HepG2 (cell line): ENCODE data around the gene CA14. TPM values are rescaled to one million over a fixed set of nuclear protein-coding genes. Genes with fewer than 3 reads are reported as not detected.

Experiments used
- CHCHD3 ChIP-seq: sonication (generic); formaldehyde crosslinking; IDR thresholded peaks from 2 replicates; pipeline ENCODE4 v1.8.0; 2022; ENCODE audit warnings: mild to moderate bottlenecking, missing genetic modification reagents, moderate library complexity
- FOXK1 ChIP-seq: sonication (generic); formaldehyde crosslinking; IDR thresholded peaks from 2 replicates; pipeline ENCODE4 v1.4.0; 2020; ENCODE audit warnings: low read depth, missing genetic modification reagents, borderline replicate concordance
- HMGXB3 ChIP-seq: sonication (generic); formaldehyde crosslinking; IDR thresholded peaks from 2 replicates; pipeline ENCODE4 v1.4.0; 2020; ENCODE audit warnings: missing genetic modification reagents, borderline replicate concordance
- MED13 ChIP-seq: sonication (generic); formaldehyde crosslinking; IDR thresholded peaks from 2 replicates; pipeline ENCODE4 v1.5.0; 2020; ENCODE audit warnings: missing genetic modification reagents
- MLXIP ChIP-seq: sonication (generic); formaldehyde crosslinking; IDR thresholded peaks from 2 replicates; pipeline ENCODE4 v1.9.0; 2021; ENCODE audit warnings: missing genetic modification reagents, borderline replicate concordance
- MTF2 ChIP-seq: sonication (generic); formaldehyde crosslinking; IDR thresholded peaks from 2 replicates; pipeline ENCODE4 v1.5.0; 2020; ENCODE audit warnings: missing genetic modification reagents, borderline replicate concordance
- NCOR1 ChIP-seq: fragments of 200-600 bp; sonication (generic); IDR thresholded peaks from 2 replicates; pipeline ENCODE4 v1.7.0; 2017; ENCODE audit warnings: antibody characterized with exemption, low read length, borderline replicate concordance
- NFE2 ChIP-seq: sonication (generic); formaldehyde crosslinking; IDR thresholded peaks from 2 replicates; pipeline ENCODE4 v1.4.0; 2020; ENCODE audit warnings: missing genetic modification reagents
- NR0B2 ChIP-seq: sonication (generic); formaldehyde crosslinking; IDR thresholded peaks from 2 replicates; pipeline ENCODE4 v1.4.0; 2020; ENCODE audit warnings: mild to moderate bottlenecking, missing genetic modification reagents
- PHF5A ChIP-seq: IDR thresholded peaks from one replicate; pipeline ENCODE4 v1.6.1; 2018; ENCODE audit warnings: low read depth, missing genetic modification reagents; ENCODE audit not compliant: unreplicated experiment
- ZNF101 ChIP-seq: sonication (generic); formaldehyde crosslinking; IDR thresholded peaks from 2 replicates; pipeline ENCODE4 v1.4.0; 2020; ENCODE audit warnings: mild to moderate bottlenecking, low read depth, missing genetic modification reagents, borderline replicate concordance
- ZNF337 ChIP-seq: sonication (generic); formaldehyde crosslinking; IDR thresholded peaks from 2 replicates; pipeline ENCODE4 v1.5.1; 2020; ENCODE audit warnings: missing genetic modification reagents, low read depth, mild to moderate bottlenecking, borderline replicate concordance
- ZNF510 ChIP-seq: sonication (generic); formaldehyde crosslinking; IDR thresholded peaks from 2 replicates; pipeline ENCODE4 v1.4.0; 2020; ENCODE audit warnings: low read depth, mild to moderate bottlenecking, missing genetic modification reagents
- ZNF710 ChIP-seq: sonication (generic); formaldehyde crosslinking; IDR thresholded peaks from 2 replicates; pipeline ENCODE4 v1.5.0; 2020; ENCODE audit warnings: mild to moderate bottlenecking, missing genetic modification reagents, borderline replicate concordance
- ZNF770 ChIP-seq: sonication (generic); formaldehyde crosslinking; IDR thresholded peaks from 2 replicates; pipeline ENCODE4 v1.5.0; 2020; ENCODE audit warnings: mild to moderate bottlenecking, missing genetic modification reagents
- polyA plus RNA-seq, 8 experiments: library from polyadenylated mRNA; depleted of rRNA in 3 of 8; stranded (reverse) in 7 of 8; unstranded in 1 of 8; fragments of >200 nt; fragmentation: Illumina TruSeq in 4 of 8; extraction: Trizol in 4 of 8; gene quantifications; 2 replicates each; pipeline versions ENCODE4 v1.2.1 to v1.2.3, GENCODE V29; 2011 to 2016; ENCODE audit warnings: low read depth in 4 of 8, missing spikeins in 1 of 8, mixed read lengths in 1 of 8; ENCODE audit not compliant: insufficient read depth in 1 of 8
- total RNA-seq, 5 experiments: library from RNA; depleted of rRNA; stranded (reverse); fragments of >200 nt; fragmentation: Illumina TruSeq; extraction: Trizol; gene quantifications; 2 replicates each; pipeline ENCODE4 v1.2.3, GENCODE V29; 2016; ENCODE audit warnings: low read depth in 1 of 5

The CA14 gene
- total and polyA plus RNA-seq, 2 of the 13 experiments (the other 11 are each of a cell fraction or from before 2014, with no cell fraction given) = 2.4 to 8.5 TPM

- no peak for TF ChIP-seq HMGXB3 (CRISPR knock-in tag)
- TF ChIP-seq ZNF337 = no peak
- TF ChIP-seq FOXK1 (CRISPR knock-in tag) = no peak
- no peak for TF ChIP-seq MLXIP
- no peak for TF ChIP-seq NCOR1
- TF ChIP-seq ZNF101 (CRISPR knock-in tag) = no peak
- no peak for TF ChIP-seq MTF2 (CRISPR knock-in tag)
- TF ChIP-seq CHCHD3 (CRISPR knock-in tag) = no peak
- TF ChIP-seq MED13 = no peak
- no peak for TF ChIP-seq ZNF510 (CRISPR knock-in tag)
- no peak for TF ChIP-seq NFE2
- TF ChIP-seq PHF5A (CRISPR knock-in tag) = no peak
- no peak for TF ChIP-seq NR0B2 (CRISPR knock-in tag)
- peak; percentile 62; the same call in 1 of the 2 replicates for TF ChIP-seq ZNF710 (CRISPR knock-in tag)
- peak; percentile 38; the same call in 1 of the 2 replicates for TF ChIP-seq ZNF770 (CRISPR knock-in tag)
These were observed 2.4 kb downstream of the CA14 start (continued) for GRCh38 chr1:150259758-150260669.
